ENCODE results near the gene TECPR2. TPM values are rescaled to one million over a fixed set of nuclear protein-coding genes. Genes with fewer than 3 reads are reported as not detected.

Gene TECPR2
- total and polyA plus RNA-seq, 2 of the 13 experiments (the other 11 are each of a cell fraction or from before 2014, with no cell fraction given), result 3.5 to 5.7 TPM

DNA sequence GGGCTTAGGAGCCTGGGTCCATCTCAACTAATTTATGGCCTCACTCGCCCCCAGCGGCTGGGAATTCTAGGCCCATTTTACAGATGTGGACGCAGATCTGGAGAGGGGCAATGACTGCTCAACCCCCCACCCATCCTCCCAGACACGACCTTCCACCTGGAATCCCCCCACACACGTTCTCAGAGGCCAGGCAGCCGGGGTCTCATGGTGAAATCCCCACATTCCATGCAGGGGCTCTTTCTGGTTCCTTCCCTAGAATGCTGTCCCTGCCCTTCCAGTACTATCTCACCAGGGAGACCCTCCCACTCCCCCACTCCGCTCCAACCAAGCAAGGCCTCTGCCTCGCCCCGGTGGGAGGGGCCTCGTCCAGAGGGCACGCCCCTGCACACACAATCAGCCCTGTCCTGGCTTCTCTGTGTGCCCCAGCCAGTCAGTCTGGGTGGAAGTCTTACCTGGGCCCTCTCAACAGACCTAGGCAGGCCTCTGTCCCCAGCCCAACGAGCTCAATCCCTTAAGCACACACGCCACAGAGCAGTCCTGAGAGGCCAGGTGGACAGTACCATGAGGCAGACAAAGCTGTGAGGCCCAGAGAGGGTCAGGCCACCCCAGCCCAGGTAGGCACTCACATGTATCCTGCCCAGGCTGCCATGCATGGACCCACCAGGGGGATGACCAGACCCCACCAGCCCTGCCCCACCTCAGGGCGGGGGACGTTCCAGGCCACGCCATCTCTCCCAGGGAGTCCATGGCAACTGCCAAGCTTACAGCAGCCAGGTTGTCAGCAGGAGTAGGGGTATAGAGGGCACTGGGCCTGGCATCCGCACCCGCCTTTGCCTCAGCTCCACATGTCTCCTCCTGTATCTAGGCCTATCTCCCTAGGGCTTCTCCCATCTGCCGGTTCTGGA, 148.1 kb downstream of the TECPR2 start (continued):
- TF ChIP-seq ZNF572 (CRISPR knock-in tag; IDR thresholded peaks at IDR 0.05) (peak; percentile 36; the same call in 1 of the 2 replicates), KAT2B (IDR thresholded peaks at IDR 0.05; ENCODE audit: borderline replicate concordance, low read depth, low read length) (no peak), ZKSCAN5 (CRISPR knock-in tag; IDR thresholded peaks at IDR 0.05) (no peak), KDM5A (IDR thresholded peaks at IDR 0.05; ENCODE audit: borderline replicate concordance, low read length) (no peak), DMAP1 (CRISPR knock-in tag; IDR thresholded peaks at IDR 0.05) (no peak), FOXC1 (CRISPR knock-in tag; IDR thresholded peaks at IDR 0.05; ENCODE audit: borderline replicate concordance) (peak; percentile 58; the same call in 1 of the 2 replicates), STAG1 (CRISPR knock-in tag; IDR thresholded peaks at IDR 0.05) (no peak), YEATS2 (CRISPR knock-in tag; IDR thresholded peaks at IDR 0.05; ENCODE audit: borderline replicate concordance) (peak; percentile 25; the same call in 1 of the 2 replicates), KAT7 (CRISPR knock-in tag; IDR thresholded peaks at IDR 0.05; ENCODE audit: borderline replicate concordance) (no peak), ZNF75D (CRISPR knock-in tag; IDR thresholded peaks at IDR 0.05; ENCODE audit: borderline replicate concordance) (no peak)
- TF ChIP-seq, protein P1, sequence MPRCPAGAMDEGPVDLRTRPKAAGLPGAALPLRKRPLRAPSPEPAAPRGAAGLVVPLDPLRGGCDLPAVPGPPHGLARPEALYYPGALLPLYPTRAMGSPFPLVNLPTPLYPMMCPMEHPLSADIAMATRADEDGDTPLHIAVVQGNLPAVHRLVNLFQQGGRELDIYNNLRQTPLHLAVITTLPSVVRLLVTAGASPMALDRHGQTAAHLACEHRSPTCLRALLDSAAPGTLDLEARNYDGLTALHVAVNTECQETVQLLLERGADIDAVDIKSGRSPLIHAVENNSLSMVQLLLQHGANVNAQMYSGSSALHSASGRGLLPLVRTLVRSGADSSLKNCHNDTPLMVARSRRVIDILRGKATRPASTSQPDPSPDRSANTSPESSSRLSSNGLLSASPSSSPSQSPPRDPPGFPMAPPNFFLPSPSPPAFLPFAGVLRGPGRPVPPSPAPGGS (CRISPR knock-in tag; IDR thresholded peaks at IDR 0.05), result no peak; the same call in 1 of the 2 replicates
- TF ChIP-seq, protein P2, sequence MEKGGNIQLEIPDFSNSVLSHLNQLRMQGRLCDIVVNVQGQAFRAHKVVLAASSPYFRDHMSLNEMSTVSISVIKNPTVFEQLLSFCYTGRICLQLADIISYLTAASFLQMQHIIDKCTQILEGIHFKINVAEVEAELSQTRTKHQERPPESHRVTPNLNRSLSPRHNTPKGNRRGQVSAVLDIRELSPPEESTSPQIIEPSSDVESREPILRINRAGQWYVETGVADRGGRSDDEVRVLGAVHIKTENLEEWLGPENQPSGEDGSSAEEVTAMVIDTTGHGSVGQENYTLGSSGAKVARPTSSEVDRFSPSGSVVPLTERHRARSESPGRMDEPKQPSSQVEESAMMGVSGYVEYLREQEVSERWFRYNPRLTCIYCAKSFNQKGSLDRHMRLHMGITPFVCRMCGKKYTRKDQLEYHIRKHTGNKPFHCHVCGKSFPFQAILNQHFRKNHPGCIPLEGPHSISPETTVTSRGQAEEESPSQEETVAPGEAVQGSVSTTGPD (CRISPR knock-in tag; IDR thresholded peaks at IDR 0.05), result no peak
- TF ChIP-seq, protein P3, sequence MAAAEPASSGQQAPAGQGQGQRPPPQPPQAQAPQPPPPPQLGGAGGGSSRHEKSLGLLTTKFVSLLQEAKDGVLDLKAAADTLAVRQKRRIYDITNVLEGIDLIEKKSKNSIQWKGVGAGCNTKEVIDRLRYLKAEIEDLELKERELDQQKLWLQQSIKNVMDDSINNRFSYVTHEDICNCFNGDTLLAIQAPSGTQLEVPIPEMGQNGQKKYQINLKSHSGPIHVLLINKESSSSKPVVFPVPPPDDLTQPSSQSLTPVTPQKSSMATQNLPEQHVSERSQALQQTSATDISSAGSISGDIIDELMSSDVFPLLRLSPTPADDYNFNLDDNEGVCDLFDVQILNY (CRISPR knock-in tag; conservative IDR thresholded peaks at IDR 0.05), result no peak
- TF ChIP-seq, protein P4, sequence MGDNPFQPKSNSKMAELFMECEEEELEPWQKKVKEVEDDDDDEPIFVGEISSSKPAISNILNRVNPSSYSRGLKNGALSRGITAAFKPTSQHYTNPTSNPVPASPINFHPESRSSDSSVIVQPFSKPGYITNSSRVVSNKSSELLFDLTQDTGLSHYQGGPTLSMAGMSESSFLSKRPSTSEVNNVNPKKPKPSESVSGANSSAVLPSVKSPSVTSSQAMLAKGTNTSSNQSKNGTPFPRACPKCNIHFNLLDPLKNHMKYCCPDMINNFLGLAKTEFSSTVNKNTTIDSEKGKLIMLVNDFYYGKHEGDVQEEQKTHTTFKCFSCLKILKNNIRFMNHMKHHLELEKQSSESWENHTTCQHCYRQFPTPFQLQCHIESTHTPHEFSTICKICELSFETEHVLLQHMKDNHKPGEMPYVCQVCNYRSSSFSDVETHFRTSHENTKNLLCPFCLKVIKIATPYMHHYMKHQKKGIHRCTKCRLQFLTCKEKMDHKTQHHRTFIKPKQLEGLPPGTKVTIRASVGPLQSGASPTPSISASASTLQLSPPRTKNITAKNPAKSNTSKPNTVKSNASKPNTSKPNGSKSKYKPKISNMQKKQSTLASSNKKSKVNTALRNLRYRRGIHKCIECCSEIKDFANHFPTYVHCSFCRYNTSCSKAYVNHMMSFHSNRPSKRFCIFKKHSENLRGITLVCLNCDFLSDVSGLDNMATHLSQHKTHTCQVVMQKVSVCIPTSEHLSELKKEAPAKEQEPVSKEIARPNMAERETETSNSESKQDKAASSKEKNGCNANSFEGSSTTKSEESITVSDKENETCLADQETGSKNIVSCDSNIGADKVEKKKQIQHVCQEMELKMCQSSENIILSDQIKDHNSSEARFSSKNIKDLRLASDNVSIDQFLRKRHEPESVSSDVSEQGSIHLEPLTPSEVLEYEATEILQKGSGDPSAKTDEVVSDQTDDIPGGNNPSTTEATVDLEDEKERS (CRISPR knock-in tag; IDR thresholded peaks at IDR 0.05), result no peak
